HG02623 (cell line): ENCODE measurements around the gene PMF1.

ENCODE experiments used
- ATAC-seq: cut with Tn5 transposase; IDR thresholded peaks from one replicate; pipeline ENCODE4 v1.9.1; 2021; ENCODE audit warnings: moderate library complexity; ENCODE audit not compliant: unreplicated experiment

Gene PMF1

DNA sequence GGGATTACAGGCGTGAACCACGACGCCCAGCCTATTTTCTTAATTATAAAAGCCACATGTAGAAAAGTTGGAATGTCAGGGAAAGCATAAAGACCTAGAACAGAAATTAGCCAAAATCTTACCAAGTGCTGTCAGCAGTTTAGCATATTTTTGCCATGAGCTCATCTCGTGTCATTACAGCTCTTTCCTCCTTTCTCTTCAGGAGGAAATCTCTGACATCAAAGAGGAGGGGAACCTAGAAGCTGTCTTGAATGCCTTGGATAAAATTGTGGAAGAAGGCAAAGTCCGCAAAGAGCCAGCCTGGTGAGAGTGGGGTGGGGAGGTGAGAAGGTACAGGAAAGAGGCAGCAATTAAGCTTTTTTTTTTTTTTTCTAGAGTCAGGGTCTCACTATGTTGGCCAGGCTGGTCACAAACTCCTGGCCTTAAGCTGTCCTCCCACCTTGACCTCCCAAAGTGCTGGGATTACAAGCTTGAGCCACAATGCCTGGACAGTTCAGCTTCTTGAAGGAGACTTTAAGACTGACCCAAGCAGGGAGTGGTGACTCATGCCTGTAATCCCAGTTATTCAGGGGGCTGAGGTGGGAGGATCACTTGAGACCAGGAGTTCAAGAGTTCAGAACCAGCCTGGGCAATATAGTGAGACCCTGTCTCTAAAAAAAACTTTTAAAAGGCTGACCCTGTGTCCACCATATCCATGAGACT lies 20.8 kb downstream of the PMF1 start:
- ATAC-seq = no peak

DNA sequence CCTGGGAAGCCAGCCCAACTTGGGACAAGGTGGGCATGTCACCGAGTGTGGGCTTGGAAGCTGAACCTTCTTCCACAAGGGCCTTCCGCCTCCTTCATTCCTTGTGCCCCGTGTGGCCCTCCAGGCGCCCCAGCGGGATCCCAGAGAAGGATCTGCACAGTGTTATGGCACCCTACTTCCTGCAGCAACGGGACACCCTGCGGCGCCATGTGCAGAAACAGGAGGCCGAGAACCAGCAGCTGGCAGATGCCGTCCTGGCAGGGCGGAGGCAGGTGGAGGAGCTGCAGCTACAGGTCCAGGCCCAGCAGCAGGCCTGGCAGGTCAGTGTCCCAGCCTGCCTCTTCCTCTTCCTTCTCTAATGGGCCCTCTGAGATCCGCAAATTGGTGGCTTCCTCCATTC lies 23.4 kb downstream of the PMF1 start:
- ATAC-seq = no peak

DNA sequence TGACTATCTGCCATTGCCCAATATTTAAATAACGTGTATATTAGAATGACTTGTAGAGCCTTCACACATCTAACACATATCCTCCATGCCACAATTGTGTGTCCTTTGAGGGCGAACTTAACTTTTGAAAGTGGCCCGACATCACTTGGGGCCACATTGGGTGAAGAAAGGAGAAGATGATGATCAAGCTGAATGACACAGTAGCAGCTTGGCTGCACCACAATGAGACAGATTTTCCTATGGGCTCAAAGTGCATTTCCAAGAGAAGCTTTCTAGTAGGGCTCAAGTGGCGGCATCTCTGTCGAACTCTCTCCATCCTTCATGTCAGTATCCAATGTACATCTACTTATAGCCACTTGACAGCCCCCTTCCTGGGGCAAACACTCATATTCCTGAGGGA lies 25.4 kb downstream of the PMF1 start:
- no peak for ATAC-seq

DNA sequence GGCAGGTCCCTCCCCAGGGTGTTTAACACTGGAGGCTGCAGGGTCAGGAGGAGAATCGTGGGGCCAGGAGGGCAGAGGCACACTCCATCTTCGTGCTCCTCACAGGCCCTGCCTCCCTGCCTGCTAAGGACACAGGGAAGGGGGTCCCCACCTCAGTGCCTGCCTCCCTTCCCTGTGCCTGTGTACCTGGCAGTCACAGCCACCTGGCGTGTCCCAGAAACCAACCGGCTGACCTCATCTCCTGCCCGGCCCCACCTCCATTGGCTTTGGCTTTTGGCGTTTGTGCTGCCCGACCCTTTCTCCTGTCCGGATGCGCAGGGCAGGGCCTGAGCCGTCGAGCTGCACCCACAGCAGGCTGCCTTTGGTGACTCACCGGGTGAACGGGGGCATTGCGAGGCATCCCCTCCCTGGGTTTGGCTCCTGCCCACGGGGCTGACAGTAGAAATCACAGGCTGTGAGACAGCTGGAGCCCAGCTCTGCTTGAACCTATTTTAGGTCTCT lies 28.6 kb downstream of the PMF1 start:
- no peak for ATAC-seq

DNA sequence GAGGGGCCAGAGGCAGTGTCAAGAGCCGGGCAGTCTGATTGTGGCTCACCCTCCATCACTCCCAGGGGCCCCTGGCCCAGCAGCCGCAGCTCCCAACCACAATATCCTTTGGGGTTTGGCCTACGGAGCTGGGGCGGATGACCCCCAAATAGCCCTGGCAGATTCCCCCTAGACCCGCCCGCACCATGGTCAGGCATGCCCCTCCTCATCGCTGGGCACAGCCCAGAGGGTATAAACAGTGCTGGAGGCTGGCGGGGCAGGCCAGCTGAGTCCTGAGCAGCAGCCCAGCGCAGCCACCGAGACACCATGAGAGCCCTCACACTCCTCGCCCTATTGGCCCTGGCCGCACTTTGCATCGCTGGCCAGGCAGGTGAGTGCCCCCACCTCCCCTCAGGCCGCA lies 29.1 kb downstream of the PMF1 start, which contains the start of gene BGLAP:
BGLAP (plus strand) TSS at position 259 of the 400 bp plus-strand sequence; CDS start at position 307, 48 bp downstream.
- no peak for ATAC-seq

DNA sequence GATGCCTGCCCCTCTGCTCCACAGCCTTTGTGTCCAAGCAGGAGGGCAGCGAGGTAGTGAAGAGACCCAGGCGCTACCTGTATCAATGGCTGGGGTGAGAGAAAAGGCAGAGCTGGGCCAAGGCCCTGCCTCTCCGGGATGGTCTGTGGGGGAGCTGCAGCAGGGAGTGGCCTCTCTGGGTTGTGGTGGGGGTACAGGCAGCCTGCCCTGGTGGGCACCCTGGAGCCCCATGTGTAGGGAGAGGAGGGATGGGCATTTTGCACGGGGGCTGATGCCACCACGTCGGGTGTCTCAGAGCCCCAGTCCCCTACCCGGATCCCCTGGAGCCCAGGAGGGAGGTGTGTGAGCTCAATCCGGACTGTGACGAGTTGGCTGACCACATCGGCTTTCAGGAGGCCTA lies 29.9 kb downstream of the PMF1 start:
- no peak for ATAC-seq

DNA sequence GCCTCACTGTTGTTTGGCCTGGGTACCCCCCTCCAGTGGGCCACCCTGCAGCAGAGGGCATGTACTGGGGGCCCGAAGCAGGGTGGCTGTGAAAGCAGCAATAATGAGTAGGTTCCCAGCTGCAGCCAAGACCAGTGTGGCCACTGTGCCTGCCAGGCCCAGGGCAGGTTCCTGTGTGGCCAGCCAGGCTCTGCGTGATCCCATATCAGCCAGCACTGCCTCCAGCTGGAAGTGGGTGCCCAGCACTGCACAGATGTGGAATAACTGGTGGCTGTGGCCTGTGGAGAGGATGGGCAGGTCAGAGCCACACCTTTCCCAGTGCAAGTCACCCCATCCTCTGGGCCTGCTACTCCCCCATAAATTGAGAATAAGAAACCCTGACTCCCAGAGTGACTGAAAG lies 31.3 kb downstream of the PMF1 start:
- no peak for ATAC-seq

DNA sequence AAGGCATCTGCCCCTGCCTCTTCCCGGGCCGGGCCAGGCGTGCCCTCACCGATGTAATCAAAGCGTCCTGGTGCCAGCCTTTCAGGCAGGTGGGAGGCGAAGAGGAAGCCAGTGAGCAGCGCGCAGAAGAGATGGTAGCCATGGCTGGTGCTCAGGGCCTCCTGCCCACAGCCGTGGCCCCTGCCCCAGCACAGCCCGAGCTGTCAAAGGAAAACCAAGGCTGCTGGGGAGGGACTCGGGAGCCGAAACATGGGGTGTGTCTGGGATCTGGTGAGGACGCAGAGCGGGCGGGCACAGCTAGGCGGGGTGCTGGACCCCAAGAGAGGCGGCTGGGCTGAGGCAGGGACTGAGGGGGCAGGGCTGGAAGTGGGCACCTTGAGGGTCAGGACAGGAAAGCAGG lies 31.9 kb downstream of the PMF1 start:
- no peak for ATAC-seq

DNA sequence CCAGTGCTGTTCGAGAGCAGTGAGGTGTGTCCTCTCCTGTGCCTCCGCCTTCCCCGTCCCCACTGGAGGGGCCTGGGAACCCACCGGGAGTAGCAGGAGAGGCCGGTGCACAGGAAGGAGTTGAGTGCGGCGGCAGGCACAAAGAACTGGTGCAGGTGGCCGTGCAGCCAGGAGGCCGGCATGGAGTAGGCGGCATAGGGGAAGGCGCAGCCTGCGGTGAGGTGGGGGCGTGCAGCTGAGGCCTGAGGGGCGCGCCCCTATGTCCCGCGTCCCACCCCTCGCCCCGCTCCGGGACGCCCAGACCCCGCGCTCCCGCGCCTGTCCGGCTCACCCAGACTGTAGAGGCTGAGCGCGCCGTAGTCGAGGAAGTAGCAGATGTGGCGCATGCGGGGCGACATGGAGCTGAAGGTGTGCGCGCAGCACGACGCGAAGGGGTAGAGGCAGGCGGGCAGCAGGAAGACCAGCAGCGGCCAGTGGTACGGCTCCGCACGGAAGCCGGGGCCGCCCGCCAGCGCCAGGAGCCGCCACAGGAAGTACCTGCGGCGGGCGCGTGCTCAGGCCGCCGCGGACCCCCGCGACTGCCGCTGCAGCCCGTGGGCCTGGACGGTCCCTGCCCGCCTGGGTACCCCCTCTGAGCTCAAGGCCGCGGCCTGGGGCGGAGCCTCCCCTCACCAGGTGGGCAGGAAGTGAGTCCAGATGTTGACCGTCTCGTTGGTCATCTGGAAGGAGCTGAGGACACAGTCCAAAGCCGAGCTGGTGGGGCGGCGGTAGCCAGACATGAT lies 32.8 kb downstream of the PMF1 start:
- no peak for ATAC-seq

DNA sequence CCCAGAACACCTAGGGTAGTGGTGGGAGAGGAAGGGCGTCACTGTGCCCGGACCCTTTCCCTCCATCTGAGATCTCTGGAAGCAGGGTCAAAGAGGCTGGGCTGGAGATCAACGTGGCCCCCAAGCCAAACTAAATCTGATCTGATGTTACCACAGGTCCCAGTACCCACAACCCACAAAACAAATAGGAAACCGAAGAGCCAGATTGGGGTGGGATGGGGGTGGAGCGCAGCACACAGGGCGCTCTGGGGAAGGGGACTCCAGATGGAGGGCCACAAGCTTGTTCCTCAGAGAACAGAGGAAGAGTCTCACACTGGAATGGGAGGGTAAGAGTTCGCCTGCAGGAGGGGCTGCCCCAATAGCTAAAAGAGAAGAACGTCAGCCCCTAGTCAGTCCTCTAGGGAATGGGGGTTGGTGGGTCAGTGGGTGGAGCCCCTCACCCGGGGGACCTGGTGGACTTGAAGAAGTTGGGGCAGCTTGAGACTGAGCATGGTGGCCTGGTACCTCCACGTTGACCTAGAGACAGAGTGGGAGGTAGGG lies 33.5 kb downstream of the PMF1 start:
- no peak for ATAC-seq

DNA sequence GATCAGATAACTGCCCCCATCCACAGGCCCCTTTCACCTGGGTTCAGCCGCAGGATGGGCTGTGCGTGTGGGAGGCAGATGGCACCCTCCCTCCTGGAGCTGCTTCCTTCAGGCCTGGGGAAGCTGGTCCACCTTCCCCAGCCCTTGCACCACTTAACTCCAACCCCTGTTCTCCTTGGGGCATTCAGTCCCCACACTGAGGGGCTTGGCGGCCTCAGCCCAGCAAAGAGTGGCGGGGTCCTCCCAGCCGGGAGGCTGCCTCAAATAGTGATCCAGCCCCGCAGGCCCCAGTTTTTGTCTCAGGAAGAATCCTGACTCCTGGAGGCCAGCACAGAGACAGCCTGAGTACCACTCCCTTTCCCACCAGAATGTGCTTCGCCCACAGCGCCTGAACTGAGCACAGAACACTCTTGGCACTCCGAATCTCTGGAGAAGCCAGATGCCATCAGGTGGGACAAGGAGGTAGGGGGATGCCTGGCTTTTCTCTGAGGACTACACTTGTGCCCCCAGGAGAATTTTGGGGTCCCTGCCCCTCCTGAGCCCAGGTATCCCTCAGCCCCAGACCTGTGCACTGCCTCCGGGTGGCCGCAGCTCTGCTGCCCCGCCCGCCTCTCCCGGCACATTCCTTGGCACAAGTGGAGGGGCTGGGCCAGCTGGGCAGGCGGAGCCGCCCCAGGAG lies 34.1 kb downstream of the PMF1 start:
- no peak for ATAC-seq

DNA sequence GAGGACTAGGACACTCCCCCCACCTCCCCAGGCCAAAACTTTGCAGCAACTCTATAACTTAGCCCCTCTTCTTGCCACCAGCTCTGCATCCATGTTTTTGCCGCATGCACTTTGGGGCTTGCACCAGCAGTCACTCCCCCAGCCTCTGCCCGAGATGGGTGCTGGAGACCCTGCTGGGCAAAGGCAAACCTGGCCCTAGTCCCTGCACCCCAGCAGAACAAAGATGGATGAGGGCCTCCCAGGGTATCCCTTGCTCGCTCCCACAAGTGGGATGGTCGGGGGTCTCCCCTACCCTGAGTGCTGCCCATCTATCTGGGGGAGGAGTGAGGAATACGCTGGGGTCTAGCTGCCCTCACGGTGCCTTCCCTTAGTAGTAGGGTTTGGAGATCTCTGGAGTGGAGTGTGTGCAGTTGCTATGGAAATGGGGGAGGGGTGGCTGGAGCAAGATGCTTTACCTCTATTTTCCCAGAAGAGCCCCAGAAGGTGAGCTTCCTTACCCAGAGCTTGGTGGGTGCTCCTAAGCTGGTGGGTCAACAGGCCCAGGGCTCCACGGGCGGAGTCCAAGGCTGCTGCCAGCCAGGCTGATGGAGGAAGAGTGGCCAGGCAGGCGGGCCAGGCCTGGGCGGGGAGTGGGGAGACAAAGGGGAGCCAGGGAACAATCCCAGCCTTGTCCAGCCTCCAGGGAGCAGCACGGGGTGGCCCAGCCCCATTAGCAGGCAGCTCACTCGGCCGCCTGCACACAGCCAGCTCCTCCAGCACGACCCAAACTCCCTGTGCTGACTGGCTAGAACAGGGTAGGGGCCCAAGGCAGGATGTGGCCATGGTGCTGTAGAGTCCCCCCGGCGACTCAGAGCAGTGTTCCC lies 34.9 kb downstream of the PMF1 start, which contains the start of gene PAQR6:
PAQR6 (minus strand) TSS at position 597 of the 863 bp plus-strand sequence. CDS start 1,325 bp downstream, outside the sequence.
- ATAC-seq = no peak

DNA sequence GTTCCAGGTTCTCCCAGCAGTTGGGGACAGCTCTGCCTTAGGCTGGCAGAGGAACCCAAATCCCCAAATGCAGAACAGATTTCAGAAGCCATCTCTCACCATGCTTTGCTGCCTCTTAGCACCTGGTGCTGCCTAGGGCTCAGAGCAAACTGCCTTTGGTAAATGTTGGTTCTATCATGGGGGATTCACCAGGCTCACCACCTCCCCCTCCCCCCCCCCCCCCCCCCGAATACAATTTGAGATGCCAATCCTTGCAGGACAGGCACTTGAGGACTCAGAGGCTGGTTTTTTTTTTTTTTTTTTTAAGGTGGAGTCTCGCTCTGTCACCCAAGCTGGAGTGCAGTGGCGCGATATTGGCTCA lies 35.5 kb downstream of the PMF1 start:
- no peak for ATAC-seq

DNA sequence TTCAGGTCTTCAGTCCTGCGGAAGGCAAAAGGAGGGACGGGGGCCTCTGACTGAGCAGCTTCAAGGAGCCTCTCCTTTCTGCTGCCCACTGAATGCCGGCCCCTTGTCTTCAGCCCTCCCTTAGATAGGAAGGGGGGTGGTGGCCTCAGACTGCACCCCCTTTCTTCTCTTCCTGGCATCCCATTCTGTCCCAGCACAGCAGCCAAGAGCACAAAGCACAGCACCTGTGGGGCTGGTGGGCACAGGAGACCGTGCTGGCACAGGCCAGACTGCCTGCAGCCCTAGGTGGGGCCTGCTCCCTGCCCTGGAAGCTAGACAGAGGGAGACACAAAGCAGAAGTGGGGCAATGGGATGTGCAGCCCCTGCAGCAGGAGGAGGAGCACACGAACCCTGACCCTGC lies 36.8 kb downstream of the PMF1 start:
- no peak for ATAC-seq

DNA sequence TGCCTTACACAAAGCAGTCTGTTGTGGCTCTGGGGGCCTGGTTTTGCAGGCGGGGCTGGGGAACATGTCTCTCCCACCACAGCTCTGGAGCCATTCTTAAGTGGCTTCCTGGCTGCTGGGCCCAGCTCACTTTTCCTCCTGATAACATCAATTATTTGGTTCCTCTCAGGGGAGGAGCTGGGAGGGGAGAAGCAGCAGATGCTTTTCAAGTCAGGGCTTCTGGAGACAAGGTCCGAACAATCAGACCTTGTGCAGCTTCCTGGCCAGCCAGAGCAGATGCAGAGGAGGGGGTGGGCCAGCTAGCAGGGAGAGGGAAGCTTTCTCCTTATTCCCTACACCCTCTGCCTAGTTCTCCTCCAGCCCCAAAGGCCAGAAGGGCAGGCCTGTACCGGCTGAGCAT lies 38.7 kb downstream of the PMF1 start:
- ATAC-seq = no peak

DNA sequence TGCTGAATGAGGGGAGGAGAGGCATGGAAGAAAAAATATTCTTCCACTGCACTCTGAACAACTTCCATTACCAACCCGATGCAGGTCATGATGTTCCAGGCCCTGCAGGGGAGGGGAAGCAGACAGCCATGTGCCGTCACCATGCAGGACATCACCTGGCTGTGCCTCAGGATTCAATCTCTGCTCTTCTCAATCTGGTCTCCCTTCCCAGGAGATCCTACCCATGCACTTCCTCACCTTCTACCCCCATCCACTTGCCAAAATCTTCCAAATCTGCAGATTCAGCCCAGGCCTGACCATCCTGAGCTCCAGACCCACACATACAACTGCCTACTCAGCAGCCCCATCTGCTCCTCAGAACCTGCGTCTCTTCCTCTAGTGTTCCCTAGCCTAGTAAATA lies 40.8 kb downstream of the PMF1 start:
- ATAC-seq = no peak

DNA sequence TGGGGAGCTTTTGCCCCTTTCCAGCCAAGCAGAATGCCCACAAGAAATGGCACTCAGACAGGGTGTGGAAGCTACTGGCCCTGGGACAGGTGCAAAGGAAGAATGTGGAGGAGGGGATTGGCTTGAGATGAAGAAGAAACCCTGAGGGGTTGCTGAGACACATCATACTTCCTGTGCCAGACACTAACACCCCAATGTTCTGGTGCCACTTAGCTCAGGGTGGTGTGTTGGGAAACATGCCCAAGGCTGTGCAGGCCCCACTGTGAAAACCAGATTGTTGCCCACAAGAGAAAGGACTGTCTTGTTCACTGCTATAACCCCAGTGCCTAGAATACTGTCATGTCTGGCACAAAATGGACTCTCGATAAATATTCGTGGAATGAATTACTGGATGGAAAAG lies 44.9 kb downstream of the PMF1 start:
- ATAC-seq = no peak

DNA sequence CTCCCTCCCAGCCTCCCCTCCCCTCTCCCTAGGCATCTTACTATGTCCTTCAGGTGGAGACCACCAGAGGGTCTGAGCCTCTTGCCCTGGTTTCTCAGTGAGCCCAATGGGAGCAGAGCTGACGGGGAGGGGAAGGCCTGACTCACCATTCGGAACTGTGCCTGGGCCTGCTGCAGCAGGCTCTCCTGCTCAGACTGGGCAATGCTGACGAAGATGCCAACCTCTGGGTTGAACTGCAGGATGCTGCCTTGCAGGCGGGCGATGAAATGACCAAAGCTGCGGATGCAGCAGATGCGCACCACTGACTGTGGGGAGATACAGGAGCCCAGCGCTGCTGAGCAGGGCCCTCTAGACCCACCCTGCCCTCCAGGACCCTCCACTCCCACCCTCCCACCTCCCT lies 46.1 kb downstream of the PMF1 start:
- ATAC-seq = no peak

DNA sequence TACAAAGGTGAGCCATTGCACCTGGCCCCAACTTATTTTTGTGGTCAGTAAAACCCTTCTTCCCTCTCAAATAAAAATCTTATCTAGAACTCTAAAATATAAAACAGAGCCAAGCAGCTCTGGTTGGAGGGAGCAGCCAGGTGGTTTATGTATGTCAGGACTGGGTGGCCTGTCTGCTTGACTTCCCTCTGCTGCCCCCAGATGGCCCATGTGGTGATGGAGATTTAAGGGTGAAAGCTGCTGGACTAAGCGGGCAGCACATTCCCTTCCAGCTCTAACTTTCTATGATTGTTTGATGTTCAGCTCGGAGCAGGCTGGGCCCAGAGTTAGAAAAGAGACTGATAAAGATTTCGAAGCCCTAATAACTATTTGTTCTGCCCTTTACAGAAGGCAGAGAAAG lies 47.0 kb downstream of the PMF1 start:
- no peak for ATAC-seq

DNA sequence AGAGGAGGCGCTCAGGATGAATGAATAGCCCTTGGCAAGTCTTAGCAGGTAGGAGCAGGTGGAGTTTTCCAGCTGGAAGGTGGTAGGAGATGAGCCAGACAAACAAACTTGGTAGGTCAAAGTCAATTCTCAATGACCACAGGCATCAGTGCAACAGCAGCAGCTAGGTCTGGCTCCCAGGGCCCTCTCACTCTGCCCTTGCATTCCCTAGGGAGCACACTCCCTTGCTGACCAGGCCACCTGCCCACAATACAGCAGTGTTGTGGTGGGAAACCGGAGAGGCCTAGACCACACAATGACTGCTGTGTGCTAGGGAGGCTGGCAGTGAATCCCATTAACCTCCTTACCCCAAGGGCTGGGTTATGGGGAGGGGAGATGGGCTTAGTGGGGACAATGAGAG lies 48.1 kb downstream of the PMF1 start:
- no peak for ATAC-seq
